ENCODE measurements around the gene P2RX3.

Gene P2RX3

DNA sequence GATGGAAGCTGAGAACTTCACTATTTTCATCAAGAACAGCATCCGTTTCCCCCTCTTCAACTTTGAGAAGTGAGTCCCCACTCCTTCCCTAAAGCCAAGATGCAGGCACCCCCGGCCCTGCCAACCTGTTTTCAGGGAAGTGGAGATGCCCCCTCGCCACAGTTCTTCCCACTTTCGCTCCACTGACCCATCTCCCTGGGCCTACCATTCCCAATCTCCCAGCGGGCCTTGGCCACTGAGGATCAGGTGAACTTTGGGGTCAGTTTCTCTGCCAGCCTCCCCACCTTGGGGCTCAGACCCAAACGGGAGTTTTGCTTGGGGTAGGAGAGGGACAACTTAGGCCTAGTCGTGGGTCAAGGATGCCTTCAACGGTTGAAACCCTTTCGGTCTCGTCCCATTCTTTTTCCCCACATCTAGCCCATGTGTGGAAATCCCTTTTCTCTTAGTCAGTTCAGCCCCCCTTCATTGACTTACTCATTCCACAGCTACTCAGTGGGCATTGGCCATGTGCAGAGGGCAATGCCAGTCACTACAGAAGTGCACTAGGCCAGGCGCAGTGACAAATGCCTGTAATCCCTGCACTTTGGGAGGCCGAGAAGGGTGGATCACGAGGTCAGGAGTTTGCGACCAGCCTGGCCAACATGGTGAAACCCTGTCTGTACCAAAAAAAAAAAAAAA lies 10.6 kb downstream of the P2RX3 start:
- H3K36me3 ChIP-seq (ENCODE audit: control insufficient read depth, insufficient read depth, low read length), result no peaks in the 10 kb centered on the region
- H3K4me3 ChIP-seq (replicated peaks; ENCODE audit: low read depth, low read length), result no peak overlapping the region
- H3K27me3 ChIP-seq (replicated peaks; ENCODE audit: control insufficient read depth, insufficient read depth, low read length), result no peaks in the 10 kb centered on the region; the same call in 1 of the 2 replicates
- no peak for TF ChIP-seq CTCF (IDR thresholded peaks at IDR 0.05; ENCODE audit: insufficient read depth, low read length, poor library complexity, severe bottlenecking)
- DNase-seq (ENCODE audit: extremely low read depth, insufficient read length), result no peak

DNA sequence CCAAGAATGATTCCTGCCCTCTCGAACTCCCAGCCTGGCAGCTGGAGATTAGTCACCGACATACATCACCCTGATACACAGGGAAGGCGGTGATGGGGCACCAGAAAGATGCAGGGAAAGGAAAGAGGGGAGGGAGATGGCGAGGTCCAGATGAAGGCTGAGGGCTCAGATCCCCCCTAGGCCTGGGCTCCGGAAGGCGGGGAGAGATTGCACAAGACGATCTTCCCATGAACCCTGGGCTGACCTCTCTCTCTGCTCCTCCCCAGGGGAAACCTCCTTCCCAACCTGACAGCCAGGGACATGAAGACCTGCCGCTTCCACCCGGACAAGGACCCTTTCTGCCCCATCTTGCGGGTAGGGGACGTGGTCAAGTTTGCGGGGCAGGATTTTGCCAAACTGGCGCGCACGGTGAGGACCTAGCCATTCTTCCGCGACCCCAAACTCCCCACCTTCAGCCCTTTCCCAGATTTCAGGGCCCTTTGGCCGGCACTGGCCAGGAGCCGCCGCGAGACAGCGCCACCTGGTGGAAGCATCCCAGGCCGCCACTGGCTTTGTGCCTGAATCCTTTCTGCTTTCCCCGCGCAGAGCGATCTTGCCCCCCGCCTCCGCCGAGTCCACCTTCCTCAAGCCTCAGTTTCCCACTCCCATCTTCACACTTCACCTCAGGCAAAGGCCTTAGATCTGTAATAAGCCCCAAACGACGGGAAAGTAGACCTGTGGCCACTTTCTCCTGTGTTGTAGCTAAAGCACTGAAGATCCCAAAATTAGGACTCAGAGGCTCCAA lies 11.5 kb downstream of the P2RX3 start:
- no peak overlapping the region for H3K4me3 ChIP-seq (replicated peaks; ENCODE audit: low read depth, low read length)
- peak; percentile 97 for TF ChIP-seq CTCF (IDR thresholded peaks at IDR 0.05; ENCODE audit: insufficient read depth, low read length, poor library complexity, severe bottlenecking)

DNA sequence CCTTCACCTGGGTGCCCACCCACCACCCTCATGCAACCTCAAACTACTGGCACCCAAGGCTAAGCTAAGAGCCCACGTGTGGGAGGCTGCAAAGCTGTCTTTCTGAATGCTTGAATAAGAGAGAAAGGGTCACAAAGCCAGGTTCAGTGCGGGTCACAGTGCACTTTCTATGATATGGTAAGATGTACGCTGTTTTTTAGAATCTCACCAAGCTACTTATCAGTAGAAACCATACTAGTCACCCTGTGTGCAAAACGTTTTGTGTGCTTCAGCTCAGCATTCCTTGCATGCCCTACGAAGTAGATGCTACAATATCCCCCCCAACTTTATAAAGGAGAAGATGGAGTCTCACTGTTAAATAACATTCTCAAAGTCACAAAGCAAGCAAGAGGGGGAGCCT lies 14.9 kb downstream of the P2RX3 start:
- Histone ChIP-seq H3K36me3 (ENCODE audit: control insufficient read depth, insufficient read depth, low read length) (no peaks in the 10 kb centered on the region), H3K4me3 (replicated peaks; ENCODE audit: low read depth, low read length) (no peak overlapping the region), H3K27me3 (replicated peaks; ENCODE audit: control insufficient read depth, insufficient read depth, low read length) (no peaks in the 10 kb centered on the region; the same call in 1 of the 2 replicates)
- TF ChIP-seq CTCF (IDR thresholded peaks at IDR 0.05; ENCODE audit: insufficient read depth, low read length, poor library complexity, severe bottlenecking), result no peak
- DNase-seq (ENCODE audit: extremely low read depth, insufficient read length), result no peak

More for the DNA sequence above, 11.5 kb downstream of the P2RX3 start:
- Histone ChIP-seq H3K36me3 (ENCODE audit: control insufficient read depth, insufficient read depth, low read length) (no peaks in the 10 kb centered on the region), H3K27me3 (replicated peaks; ENCODE audit: control insufficient read depth, insufficient read depth, low read length) (no peaks in the 10 kb centered on the region; the same call in 1 of the 2 replicates)
- peak; percentile 46 for DNase-seq (ENCODE audit: extremely low read depth, insufficient read length)

DNA sequence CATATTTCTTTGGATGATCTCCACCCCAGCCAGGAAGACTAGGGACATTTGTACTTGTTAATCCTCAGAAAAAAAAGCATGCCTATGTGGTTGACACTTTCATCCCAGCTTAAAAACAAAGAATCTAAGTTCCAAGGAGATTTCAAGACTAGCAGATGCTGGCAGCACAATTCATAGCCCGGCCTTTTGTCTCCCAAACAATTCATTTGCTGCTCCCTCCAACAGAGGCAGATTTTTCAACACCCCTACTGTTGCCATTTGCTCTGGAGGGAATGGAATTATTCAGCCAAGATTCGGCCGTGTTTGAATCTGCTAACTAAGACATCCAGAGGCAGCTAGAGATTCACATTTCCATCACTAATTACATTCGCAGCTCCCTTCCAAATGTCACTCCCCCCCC lies 15.3 kb downstream of the P2RX3 start:
- no peak for TF ChIP-seq CTCF (IDR thresholded peaks at IDR 0.05; ENCODE audit: insufficient read depth, low read length, poor library complexity, severe bottlenecking)
- Histone ChIP-seq H3K36me3 (ENCODE audit: control insufficient read depth, insufficient read depth, low read length) (no peaks in the 10 kb centered on the region), H3K4me3 (replicated peaks; ENCODE audit: low read depth, low read length) (no peak overlapping the region), H3K27me3 (replicated peaks; ENCODE audit: control insufficient read depth, insufficient read depth, low read length) (no peaks in the 10 kb centered on the region; the same call in 1 of the 2 replicates)
- DNase-seq (ENCODE audit: extremely low read depth, insufficient read length), result no peak

DNA sequence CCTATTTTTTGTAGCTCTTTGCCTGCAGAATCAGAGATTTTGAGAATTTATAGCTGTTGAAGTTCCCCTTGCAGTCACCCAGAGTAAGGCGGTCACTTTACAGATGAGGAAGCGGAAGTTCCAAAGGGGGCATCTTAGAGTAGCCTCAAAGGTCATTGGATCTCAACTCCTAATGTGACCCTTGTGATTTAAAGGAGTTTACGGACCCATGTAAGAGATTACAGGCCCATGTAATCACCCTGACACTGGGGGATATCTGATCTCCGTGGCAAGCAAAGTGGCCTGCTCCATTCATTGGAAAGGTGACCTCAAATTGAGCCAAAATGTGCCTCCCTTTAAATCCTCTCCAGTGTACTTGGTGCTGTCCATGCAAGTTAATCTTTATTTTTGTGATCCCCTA lies 15.7 kb downstream of the P2RX3 start:
- TF ChIP-seq CTCF (IDR thresholded peaks at IDR 0.05; ENCODE audit: insufficient read depth, low read length, poor library complexity, severe bottlenecking), result no peak
- DNase-seq (ENCODE audit: extremely low read depth, insufficient read length), result no peak
- Histone ChIP-seq H3K4me3 (replicated peaks; ENCODE audit: low read depth, low read length) (no peak overlapping the region), H3K27me3 (replicated peaks; ENCODE audit: control insufficient read depth, insufficient read depth, low read length) (no peaks in the 10 kb centered on the region; the same call in 1 of the 2 replicates), H3K36me3 (ENCODE audit: control insufficient read depth, insufficient read depth, low read length) (no peaks in the 10 kb centered on the region)

Measured in GM06990 (cell line).